ENCODE data around the gene EPN2.
"Not testable (repeated sequence)": the region's sequence is repeated elsewhere in the genome, so short reads cannot be mapped to it uniquely, and the experiment has no call there.

EPN2 gene

DNA sequence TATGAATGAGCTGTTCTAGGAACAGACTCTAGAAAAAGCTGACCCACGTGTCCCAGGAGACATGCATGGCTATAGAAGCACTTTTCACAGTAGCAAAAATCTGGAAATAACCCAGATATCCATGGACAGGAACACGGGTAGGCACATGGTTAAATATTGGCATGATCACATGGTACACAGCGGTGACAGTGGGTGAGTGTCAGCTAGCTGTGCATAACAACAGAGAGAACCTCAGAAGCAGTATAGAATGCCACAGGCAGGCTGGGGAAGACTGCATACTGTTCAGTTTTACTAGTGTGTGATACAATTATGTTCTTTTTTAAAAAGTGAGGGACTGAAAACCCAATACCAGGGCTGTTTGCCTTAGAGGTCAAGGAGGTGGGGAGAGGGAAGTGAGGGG is 31.4 kb downstream of the EPN2 start:
- no peak for DNase-seq (ENCODE audit: low read depth in 2 of 2)

DNA sequence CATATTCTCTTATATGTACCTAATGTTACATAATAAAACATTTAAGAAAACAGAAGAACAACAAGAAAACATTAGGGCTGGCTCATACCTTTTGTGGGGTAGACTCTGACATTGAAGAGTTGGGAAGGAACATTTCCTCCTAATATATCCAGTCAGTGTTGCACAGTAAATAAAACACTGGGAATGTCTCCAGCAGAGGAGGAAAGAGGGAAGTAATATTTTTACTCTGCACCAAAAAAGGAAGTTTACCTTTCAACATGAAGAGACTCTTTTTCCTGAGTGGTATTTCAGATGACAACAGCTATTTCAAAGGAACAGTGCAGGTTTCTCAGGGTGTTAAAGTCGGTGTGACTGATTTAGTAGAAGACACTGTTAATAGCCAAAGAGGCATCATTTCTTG is 31.9 kb downstream of the EPN2 start:
- no peak for DNase-seq (ENCODE audit: low read depth in 2 of 2)

DNA sequence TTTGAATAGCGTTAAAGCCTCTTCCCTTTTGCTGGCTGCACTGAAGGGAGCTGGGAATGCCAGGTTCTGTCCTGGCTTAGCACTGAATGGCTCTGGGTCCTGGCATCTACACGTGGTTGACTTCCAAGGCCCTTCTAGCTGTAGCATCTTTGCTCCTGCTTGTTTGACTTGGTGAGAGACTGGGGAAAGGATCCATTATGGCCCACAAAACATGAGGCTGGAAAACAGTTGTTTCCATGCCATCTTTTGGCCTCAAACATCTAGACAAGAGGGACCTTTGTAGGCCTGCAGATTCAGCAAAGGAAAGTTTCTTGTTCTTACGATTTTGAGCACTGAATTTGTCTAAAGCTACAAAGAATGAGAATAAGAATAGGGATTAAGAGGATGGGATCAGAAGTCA is 32.5 kb downstream of the EPN2 start:
- no peak for DNase-seq (ENCODE audit: low read depth in 2 of 2)

DNA sequence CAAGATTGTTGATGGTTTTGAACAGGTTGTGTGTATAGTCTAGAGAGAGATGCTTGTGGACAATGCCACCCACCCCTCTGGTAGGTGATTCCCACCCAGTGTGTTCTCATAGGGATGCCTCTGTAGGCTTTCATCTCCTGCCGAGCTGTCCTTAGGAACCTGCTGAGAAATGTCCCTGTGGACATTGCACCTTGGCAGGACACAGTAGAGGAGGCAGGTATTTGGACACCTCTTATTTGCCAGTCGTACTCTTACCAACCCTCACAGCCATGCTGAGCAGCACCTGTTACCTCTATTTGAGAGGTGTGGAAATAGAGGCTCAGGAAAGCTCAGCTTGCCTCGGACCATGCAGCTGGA is 33.2 kb downstream of the EPN2 start:
- DNase-seq (ENCODE audit: low read depth in 2 of 2), result no peak

DNA sequence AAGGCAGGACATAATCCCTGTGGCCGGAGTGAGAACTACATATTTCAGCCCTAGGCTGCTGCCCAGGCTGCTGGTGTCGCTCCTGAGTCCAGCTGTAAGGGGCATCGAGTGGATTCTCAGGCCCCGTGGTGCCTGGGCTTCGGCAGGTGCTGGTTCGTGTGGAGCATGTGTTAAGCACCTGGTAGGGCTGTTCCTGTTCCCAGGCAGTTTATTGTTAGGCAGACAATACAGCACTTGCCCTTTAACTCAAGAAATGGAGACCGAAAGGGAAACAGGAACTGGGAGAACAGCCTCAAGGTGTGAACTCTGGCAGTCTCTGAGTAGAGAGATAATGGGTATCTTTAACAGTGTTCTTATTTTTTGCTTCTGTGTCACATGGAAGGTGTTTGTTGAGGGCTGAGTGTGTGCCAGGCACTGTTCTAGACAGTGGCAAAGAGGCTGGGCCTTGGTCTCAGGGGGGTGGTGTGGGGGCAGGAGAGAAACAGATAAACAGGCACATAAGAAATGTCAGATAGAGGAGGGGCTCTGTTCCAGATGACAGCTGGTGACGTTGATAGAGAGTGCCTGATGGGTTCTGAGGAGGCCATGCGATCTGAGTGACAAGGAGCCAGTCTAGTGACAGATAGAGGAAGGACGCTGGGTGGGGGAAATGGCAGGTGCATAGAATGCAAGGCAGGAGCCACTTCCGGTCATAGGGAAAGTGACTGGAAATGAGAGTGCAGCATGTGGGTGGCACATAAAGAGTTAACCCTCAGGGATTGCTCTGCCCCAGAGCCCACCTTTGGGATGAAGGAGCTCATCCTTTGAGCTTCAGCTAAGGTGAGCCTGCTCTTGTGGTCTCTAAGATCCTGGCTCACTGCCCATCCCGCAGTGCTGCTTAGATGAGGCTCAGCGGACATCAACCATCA is 33.8 kb downstream of the EPN2 start:
- DNase-seq (ENCODE audit: low read depth in 2 of 2), result no peak

DNA sequence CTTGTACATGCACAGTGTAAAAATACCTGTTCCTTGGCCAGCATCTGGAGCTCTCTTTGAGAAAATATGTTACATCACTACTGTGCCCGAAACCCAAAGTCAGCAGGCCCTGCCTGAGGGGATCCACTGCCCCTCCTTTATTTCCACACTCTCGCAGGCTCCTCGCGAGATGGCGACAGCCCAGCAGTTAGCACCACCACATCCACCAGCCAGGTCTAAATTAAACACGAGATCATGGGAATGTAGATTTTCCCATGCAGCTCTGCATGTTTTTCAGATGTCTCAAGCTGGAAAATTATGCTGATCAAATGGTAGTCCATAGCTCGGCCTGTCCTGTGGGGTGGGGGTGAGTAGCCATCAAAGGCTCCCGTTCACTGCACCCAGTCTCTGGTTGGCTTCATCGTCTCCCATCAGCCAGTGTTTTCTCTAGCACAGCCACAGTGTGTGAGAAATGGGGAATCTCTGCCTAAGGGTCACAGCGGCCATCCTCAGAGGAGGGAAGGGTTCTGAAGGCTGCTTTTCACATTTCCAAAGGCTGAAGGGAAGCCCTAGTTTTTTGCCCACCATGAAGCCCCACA is 34.7 kb downstream of the EPN2 start:
- no peak for DNase-seq (ENCODE audit: low read depth in 2 of 2)

DNA sequence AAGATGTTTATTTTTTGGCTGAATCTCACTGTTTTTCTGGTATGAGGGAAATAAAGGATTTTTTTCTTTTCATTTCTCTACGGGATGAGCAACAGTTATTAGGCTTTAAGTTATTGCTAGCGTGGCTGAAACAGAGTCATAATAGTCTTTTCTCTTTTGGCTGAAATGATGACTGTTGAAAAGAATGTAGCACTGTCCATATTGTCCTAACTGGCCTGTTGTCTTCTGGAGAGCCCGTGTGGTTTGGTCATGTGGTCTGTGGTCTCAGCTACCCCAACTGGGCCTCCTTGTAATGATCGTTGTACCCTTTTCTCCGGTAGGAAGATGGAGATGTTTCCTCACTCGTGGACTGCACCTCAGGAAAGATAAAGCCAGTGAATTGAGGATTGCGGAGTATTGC is 36.6 kb downstream of the EPN2 start:
- no peak for DNase-seq (ENCODE audit: low read depth in 2 of 2)

DNA sequence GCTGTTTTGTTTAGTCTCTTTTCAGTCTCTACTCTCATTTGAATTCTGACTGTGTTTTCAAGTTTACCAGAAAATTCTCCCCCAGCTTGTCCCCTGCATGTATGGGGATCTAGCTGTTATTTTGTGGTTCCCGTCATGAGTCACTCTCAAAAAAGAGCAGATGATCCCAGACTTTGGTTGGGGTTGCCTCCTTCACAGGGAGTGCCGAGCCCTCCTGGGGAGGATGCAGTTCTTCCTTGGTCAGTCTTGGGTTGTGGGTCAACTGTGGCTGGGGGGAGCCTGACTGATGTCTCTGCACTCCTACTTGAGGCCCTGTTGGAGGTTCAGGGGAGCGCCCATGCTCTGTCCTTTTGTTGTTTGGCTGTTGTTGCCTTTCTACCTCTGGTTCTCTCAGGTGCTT is 37.7 kb downstream of the EPN2 start:
- no peak for DNase-seq (ENCODE audit: low read depth in 2 of 2)

DNA sequence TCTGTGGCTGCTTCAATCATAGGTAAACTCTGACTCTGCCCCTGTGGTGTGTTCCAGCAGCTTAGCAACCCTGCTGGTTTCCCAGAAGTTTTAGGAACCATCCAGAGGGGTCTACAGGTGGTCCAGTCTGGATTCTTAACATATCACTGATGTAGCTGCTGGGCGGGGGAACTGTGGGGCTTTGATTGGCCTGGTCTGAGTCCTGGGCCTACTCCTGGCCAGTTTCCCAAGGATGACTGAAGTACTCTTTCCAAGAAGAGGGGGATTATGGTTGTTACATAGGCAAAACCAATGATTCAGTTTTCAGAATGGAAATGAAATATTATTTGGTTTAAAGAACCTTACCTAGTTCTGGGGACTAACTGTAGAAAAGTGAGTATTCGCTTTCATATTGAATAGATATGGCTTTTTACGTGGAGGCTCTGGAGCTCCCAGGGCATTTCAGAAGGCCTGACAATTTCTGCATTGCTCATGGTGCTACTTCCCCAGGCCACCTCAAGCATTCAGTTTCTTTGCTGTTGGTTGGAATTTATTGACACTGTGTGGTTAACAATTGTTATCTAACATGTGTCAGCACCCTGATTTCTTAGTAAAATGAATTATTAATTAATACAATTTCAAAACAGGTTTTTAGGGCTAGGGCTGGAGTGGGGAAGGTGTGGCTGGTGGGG is 38.4 kb downstream of the EPN2 start:
- no peak for DNase-seq (ENCODE audit: low read depth in 2 of 2)

DNA sequence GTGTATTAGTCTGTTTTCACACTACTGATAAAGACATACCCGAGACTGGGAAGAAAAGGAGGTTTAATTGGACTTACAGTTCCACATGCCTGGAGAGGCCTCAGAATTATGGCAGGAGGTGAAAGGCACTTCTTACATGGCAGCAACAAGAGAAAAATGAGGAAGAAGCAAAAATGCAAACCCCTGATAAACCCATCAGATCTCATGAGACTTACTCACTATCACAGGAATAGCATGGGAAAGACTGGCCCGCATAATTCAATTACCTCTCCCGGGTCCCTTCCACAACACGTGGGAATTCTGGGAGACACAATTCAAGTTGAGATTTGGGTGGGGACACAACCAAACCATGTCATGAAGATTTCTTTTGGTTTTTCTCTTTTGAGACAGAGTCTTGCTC is 41.1 kb downstream of the EPN2 start:
- not testable (repeated sequence) for DNase-seq (ENCODE audit: low read depth in 2 of 2)

DNA sequence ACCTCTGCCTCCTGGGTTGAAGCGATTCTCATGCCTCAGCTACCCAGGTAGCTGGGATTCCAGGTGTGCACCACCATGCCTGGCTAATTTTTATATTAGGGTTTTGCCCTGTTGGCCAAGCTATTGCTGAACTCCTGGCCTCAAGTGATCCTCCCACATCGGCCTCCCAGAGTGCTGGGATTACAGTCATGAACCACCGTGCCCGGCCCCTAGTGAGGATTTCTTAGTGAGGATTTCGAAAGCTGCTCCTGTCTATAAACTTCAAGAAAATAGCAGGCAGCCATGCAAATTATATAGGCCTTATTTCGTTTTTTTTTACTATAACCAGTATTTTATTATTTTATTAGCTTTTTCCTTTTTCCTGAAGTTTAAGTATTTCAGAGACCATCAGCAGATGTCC is 41.6 kb downstream of the EPN2 start:
- no peak for DNase-seq (ENCODE audit: low read depth in 2 of 2)

DNA sequence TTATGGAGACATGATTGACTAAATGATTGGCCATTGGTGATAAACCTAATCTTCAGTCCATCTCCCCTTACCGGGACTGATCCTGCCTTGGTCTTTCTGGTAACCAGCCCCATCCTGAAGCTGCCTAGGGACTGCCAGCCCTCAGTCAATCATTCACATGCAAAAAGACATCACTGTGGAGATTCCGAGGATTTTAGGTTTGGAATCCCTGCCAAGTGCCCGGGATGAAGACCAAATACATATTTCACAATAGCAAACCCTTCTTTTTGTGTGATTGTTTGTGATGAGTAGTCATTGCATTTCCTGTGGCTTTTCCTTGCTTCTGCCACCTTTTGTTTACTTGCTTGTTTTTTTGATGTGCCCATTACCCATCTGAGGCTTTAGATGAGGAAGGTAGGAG is 44.0 kb downstream of the EPN2 start:
- DNase-seq (ENCODE audit: low read depth in 2 of 2), result no peak

DNA sequence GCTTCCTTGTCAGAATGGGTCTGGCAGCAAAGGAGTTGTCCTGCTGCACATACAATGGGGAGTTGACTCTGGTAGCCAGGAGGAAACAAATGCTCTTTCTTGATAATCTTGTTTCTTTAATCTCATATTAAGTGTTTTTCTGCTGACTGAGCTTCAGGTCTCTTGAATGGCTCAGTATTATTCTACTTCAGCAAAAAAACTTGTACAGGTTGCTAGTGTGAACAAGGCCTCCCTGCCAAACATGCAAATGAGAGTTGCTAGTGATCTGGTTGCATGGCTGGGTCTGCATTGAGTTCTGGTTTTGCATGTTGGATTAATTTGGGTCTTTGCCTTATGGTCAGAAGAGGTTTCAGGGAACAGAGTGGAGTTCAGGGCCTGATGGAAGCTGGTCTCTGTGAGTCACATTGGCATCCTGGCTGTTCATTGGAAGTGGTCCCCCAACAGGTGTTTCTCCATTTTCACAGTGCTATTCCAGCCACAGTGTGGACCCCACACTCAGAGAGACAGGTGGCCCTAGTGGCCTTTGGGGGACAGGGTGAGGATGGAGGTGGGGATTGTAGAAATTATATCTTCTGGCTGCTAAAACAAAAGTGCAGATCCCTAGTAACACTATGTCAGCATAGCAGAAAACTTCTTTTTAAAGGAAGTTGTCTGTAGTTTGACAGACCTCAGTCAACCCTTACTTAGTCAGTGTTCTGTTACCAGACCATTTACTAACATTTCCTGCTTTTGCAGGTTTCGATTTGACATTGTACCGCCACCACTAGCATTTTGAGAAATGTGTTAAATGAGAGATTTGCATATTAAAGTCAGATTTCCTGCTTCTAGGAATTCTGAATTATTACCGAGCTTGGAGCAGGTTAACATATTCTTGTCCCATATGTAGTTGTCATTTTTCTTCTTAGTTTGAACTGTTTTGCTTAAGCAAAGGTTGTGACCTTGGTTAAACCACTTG is 47.1 kb downstream of the EPN2 start:
- no peak for DNase-seq (ENCODE audit: low read depth in 2 of 2)

DNA sequence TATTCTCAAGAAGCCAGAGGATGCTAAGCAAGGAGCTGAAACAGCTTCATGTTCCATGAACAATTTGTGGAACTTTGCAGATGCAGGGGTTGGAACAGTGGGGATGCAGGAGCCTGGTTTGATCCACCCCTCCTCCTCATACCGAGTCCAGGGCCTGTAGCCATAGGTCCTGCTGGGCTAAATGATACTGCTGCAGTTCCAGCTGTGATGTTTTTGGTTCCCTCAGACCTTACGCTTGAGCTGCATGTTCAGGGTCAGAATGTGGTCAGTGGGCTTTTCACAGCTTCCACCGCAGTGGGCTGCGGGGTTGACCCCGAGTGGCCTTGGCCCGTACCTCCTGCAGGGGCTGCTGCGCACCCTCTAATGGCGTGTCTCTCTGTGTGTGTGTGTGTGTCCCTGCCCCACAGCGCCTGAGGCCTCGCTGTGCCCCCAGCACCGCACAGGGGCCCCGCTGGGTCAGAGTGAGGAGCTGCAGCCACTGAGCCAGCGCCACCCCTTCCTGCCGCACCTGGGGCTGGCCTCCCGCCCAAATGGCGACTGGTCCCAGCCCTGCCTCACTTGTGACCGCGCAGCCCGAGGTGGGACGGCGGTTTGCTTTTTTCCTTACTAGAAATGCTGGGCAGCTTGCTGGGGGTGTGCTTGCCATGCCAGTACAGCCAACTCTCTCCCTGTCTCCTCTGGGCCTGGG is 48.2 kb downstream of the EPN2 start:
- no peak for DNase-seq (ENCODE audit: low read depth in 2 of 2)

DNA sequence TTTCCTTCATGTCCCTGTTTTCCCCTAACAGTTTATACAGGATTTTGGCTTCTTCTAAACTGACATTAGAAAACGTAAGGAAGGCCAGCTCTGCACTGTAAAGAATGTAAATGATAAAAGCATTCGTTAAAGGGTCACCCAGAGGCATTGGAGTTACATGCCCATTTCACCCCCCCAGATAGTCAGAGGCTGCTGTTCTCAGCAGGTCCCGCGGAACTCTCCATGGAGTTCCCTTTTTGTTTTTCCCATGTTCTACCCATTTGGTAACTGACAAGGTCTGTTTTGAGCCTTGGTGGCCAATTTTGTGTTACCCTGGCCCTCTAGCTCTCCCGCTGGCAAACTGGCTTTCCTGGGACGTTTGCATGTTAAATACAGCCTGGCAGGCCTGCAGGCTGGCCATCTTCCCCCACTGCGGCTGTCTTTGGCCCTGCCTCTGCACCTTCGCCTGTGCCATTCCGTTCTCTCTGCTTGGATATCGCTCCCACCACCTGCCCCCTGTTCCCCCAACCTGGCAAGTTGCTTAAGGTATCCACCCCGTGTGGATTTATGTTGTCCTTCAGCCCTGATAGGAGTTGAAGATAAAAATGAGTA is 49.7 kb downstream of the EPN2 start:
- DNase-seq (ENCODE audit: low read depth in 2 of 2), result no peak

DNA sequence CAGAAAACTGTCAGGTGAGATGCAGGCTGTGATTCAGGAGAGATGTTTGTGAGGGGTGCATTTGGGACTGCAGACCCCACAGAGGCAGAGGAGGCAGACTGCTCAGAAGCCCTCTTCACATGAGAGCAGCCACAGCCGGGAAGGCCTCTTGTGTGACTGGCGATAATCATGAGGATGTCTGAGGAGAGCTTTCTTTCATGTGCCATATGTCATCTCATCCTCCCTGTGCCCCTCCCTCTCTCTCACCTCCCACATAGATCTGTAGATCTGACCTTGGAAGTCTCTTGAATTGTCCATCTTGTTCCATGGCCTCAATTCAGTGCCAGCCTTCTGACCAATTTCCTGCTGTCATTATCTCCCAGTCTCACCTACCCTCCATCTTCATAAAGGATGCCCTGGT is 50.5 kb downstream of the EPN2 start:
- DNase-seq (ENCODE audit: low read depth in 2 of 2), result no peak

DNA sequence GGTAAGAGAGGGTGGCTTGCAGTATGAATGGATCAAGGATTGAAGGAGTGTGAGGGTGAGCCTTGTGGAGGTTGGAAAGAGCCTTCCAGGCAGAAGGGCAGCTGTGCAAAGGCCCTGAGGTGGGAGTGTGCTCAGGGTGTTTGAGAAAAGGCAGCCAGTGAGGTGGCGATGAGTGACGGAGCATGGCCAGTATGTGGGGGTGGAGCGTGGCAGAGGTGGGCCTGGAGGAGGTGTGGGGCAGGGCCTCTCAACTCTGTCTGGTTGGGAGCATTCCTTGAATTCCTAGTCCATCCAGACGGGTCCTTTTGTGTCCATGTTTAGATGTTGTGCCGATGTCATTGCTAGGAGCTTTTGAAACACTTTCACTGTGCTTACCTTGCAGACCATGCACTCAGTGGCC is 51.3 kb downstream of the EPN2 start:
- DNase-seq (ENCODE audit: low read depth in 2 of 2), result no peak

DNA sequence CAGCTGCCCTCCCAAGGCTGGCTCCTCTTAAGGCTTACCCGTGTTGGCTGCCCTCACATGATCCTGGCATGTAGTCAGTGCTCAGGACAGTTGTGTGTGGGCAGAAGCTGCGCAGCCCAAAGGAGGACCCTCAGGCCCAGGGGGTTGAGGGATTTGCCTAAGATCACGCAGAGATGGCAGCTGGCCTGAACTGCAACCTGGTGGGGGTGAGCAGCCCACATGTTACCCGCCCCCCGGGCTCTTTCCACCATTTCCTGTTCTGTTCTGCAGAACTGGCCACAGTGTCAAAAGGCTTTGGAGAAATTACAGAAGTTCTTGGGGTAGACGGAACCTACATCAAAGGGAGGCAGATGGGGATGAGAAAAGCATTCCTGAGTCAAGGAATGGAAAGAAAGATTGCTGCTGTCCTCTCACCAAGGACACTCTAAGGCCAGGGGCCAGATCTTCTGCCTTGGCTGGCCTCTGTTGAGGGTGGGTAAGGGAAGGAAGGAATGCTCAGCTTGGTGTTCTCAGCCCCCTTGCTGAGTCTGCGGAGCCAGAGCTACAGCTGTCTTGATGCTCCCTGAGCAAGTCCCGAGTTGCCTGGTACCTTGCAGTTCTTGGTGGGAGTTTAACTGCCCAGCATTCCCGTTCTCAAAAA is 53.0 kb downstream of the EPN2 start:
- no peak for DNase-seq (ENCODE audit: low read depth in 2 of 2)

DNA sequence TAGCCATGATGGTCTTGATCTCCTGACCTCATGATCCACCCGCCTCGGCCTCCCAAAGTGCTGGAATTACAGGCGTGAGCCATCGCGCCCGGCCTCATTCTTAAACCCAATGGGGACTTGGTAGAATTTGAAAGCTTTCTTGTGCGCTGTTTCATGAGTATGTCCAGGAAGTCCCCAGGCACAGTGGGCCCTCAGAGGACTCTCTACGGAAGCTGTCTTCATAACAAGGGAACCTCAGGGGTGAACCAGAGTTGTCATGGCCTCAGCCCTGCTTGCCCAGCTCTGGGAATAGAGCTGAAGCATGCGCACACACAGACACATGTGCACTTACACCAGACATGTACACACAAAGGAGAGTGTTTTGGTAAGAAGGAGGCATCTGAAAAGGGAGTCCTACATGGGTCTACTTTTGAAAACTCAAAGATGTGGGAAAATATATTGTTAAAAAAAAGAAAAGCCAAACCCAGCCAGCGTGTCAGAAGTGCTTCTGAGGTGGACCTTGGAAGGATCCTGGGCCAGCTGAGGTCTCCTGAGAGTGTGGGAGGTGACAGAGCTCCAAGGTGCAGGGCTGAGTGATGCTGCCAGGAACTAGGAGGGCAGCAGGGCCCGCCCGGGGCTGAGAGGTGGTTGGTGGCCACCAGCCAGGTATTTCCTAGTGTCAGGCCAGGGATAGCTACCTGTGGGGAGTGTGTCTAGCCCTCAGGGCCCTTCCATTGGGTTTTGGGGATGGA is 54.6 kb downstream of the EPN2 start:
- DNase-seq (ENCODE audit: low read depth in 2 of 2), result no peak

DNA sequence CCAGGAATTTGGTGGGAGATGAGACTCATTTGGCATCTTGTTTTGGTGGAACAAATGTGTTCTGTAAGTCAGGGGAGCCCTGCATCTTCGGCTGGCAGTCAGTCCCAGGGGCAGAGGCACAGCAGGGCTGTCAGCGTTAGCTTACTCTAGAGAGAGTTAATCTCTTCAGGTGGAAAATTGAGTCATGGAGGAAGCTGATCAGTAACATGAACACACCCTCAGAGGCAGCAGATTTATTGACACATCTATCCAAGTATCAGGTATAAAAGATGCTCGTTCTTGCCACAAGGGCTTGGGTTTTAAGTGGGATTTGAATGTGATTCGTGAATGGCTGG is 55.2 kb downstream of the EPN2 start:
- DNase-seq (ENCODE audit: low read depth in 2 of 2), result no peak
